Measurements from ENCODE around the gene LEO1. TPM values are rescaled to one million over a fixed set of nuclear protein-coding genes. Genes with fewer than 3 reads are reported as not detected.

Gene LEO1
- total and polyA plus RNA-seq, 2 of the 13 experiments (the other 11 are each of a cell fraction or from before 2014, with no cell fraction given) = 17.0 to 60.3 TPM

DNA sequence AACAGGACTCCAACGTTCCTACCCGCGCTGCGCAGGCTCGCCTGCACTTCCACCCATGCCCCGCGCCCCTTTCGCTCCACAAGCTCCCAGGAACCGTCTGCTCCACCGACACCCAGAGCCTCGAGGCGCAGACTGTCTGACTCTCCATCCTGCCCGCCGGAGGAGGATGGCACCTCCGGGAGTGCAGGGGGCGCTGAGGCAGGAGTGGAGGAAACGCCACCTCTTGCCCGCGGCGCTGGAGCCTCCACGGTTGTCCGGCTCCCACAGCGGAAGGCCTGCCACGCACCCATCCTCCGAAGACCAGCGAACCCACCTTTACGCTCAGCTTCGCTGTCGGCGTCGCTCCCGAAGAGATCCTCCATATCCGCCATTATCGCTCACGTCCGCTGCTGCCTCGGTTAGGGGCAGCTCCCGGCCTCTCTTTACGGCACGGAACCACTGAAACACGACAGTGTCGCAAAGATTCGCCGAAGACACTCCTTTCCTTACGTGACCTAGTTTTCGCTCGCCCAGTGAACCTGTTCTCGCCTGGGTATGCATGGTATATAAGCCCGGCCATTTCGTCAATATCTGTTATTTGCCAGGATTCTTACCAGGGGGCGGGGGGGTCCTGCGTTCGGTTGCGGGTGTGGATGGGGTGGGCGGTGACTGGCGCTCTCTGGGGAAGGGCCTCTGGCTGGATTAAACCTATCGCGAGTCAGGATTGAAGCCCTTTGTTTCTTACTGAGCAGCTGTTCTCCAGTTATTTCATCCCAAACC is at the start of gene LEO1 (continued):
- TF ChIP-seq RARG (CRISPR knock-in tag; IDR thresholded peaks at IDR 0.05; ENCODE audit: low read depth) (no peak), ZNF512B (CRISPR knock-in tag; IDR thresholded peaks at IDR 0.05; ENCODE audit: borderline replicate concordance) (peak; percentile 93; the same call in 1 of the 2 replicates), ZNF652 (CRISPR knock-in tag; IDR thresholded peaks at IDR 0.05; ENCODE audit: borderline replicate concordance, low read depth) (no peak), CBX5 (CRISPR knock-in tag; IDR thresholded peaks at IDR 0.05; ENCODE audit: borderline replicate concordance) (0 out of 2 replicates have a peak, but pooled peaks have one; percentile 34), ZBTB25 (CRISPR knock-in tag; IDR thresholded peaks at IDR 0.05) (no peak; the same call in 1 of the 2 replicates), SRSF4 (IDR thresholded peaks at IDR 0.05; ENCODE audit: low read depth, low read length, poor library complexity, severe bottlenecking) (no peak), ZNF563 (CRISPR knock-in tag; IDR thresholded peaks at IDR 0.05) (peak; percentile 51; the same call in 1 of the 2 replicates), HOXD1 (CRISPR knock-in tag; IDR thresholded peaks at IDR 0.05) (0 out of 2 replicates have a peak, but pooled peaks have one; percentile 83), PPARG (CRISPR knock-in tag; conservative IDR thresholded peaks at IDR 0.05) (0 out of 2 replicates have a peak, but pooled peaks have one; percentile 45), KDM3A (CRISPR knock-in tag; IDR thresholded peaks at IDR 0.05; ENCODE audit: low read depth) (no peak), RBM22 (optimal IDR thresholded peaks at IDR 0.05; ENCODE audit: low read length) (no peak)
- TF ChIP-seq, protein P1, sequence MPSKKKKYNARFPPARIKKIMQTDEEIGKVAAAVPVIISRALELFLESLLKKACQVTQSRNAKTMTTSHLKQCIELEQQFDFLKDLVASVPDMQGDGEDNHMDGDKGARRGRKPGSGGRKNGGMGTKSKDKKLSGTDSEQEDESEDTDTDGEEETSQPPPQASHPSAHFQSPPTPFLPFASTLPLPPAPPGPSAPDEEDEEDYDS (CRISPR knock-in tag; IDR thresholded peaks at IDR 0.05) = peak; percentile 91
- TF ChIP-seq, protein P2, sequence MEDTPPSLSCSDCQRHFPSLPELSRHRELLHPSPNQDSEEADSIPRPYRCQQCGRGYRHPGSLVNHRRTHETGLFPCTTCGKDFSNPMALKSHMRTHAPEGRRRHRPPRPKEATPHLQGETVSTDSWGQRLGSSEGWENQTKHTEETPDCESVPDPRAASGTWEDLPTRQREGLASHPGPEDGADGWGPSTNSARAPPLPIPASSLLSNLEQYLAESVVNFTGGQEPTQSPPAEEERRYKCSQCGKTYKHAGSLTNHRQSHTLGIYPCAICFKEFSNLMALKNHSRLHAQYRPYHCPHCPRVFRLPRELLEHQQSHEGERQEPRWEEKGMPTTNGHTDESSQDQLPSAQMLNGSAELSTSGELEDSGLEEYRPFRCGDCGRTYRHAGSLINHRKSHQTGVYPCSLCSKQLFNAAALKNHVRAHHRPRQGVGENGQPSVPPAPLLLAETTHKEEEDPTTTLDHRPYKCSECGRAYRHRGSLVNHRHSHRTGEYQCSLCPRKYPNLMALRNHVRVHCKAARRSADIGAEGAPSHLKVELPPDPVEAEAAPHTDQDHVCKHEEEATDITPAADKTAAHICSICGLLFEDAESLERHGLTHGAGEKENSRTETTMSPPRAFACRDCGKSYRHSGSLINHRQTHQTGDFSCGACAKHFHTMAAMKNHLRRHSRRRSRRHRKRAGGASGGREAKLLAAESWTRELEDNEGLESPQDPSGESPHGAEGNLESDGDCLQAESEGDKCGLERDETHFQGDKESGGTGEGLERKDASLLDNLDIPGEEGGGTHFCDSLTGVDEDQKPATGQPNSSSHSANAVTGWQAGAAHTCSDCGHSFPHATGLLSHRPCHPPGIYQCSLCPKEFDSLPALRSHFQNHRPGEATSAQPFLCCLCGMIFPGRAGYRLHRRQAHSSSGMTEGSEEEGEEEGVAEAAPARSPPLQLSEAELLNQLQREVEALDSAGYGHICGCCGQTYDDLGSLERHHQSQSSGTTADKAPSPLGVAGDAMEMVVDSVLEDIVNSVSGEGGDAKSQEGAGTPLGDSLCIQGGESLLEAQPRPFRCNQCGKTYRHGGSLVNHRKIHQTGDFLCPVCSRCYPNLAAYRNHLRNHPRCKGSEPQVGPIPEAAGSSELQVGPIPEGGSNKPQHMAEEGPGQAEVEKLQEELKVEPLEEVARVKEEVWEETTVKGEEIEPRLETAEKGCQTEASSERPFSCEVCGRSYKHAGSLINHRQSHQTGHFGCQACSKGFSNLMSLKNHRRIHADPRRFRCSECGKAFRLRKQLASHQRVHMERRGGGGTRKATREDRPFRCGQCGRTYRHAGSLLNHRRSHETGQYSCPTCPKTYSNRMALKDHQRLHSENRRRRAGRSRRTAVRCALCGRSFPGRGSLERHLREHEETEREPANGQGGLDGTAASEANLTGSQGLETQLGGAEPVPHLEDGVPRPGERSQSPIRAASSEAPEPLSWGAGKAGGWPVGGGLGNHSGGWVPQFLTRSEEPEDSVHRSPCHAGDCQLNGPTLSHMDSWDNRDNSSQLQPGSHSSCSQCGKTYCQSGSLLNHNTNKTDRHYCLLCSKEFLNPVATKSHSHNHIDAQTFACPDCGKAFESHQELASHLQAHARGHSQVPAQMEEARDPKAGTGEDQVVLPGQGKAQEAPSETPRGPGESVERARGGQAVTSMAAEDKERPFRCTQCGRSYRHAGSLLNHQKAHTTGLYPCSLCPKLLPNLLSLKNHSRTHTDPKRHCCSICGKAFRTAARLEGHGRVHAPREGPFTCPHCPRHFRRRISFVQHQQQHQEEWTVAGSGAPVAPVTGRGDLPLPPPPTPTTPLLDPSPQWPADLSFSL (CRISPR knock-in tag; IDR thresholded peaks at IDR 0.05) = no peak
- TF ChIP-seq, protein P3, sequence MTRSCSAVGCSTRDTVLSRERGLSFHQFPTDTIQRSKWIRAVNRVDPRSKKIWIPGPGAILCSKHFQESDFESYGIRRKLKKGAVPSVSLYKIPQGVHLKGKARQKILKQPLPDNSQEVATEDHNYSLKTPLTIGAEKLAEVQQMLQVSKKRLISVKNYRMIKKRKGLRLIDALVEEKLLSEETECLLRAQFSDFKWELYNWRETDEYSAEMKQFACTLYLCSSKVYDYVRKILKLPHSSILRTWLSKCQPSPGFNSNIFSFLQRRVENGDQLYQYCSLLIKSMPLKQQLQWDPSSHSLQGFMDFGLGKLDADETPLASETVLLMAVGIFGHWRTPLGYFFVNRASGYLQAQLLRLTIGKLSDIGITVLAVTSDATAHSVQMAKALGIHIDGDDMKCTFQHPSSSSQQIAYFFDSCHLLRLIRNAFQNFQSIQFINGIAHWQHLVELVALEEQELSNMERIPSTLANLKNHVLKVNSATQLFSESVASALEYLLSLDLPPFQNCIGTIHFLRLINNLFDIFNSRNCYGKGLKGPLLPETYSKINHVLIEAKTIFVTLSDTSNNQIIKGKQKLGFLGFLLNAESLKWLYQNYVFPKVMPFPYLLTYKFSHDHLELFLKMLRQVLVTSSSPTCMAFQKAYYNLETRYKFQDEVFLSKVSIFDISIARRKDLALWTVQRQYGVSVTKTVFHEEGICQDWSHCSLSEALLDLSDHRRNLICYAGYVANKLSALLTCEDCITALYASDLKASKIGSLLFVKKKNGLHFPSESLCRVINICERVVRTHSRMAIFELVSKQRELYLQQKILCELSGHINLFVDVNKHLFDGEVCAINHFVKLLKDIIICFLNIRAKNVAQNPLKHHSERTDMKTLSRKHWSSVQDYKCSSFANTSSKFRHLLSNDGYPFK (CRISPR knock-in tag; IDR thresholded peaks at IDR 0.05; ENCODE audit: borderline replicate concordance) = peak; percentile 100

All from HepG2 (cell line).